WTC11 (cell line): ENCODE measurements around the gene ARHGEF39.

Source experiments
- ATF3 ChIP-seq: sonication (generic); formaldehyde crosslinking; conservative IDR thresholded peaks from 2 replicates; pipeline ENCODE4 v1.8.1; 2022; ENCODE audit warnings: mild to moderate bottlenecking, missing genetic modification reagents
- CBFB ChIP-seq: sonication (generic); formaldehyde crosslinking; IDR thresholded peaks from 2 replicates; pipeline ENCODE4 v1.8.1; 2022; ENCODE audit warnings: mild to moderate bottlenecking, low read depth, missing genetic modification reagents
- CTCF ChIP-seq: fragments of 200-600 bp; IDR thresholded peaks from 2 replicates; pipeline ENCODE4 v1.8.0; 2022; ENCODE audit warnings: antibody characterized with exemption
- ESRRA ChIP-seq: sonication (generic); formaldehyde crosslinking; IDR thresholded peaks from 2 replicates; pipeline ENCODE4 v1.8.1; 2022; ENCODE audit warnings: mild to moderate bottlenecking, missing genetic modification reagents, borderline replicate concordance
- MYBL2 ChIP-seq: sonication (generic); formaldehyde crosslinking; IDR thresholded peaks from 2 replicates; pipeline ENCODE4 v1.8.1; 2023; ENCODE audit warnings: mild to moderate bottlenecking, moderate library complexity, missing genetic modification reagents
- NR1H2 ChIP-seq: sonication (generic); formaldehyde crosslinking; IDR thresholded peaks from 2 replicates; pipeline ENCODE4 v1.9.0; 2021; ENCODE audit warnings: mild to moderate bottlenecking, moderate library complexity, missing genetic modification reagents
- NR3C1 ChIP-seq: sonication (generic); formaldehyde crosslinking; conservative IDR thresholded peaks from 2 replicates; pipeline ENCODE4 v1.8.1; 2023; ENCODE audit warnings: low read depth, mild to moderate bottlenecking, missing genetic modification reagents
- RELA ChIP-seq: sonication (generic); formaldehyde crosslinking; IDR thresholded peaks from 2 replicates; pipeline ENCODE4 v1.8.1; 2022; ENCODE audit warnings: missing genetic modification reagents, mild to moderate bottlenecking, borderline replicate concordance
- ZNF423 ChIP-seq: fragments of 250-450 bp; sonication (Bioruptor Pico); IDR thresholded peaks from 2 replicates; pipeline ENCODE4 v2.1.2; 2022; ENCODE audit warnings: mild to moderate bottlenecking, moderate library complexity
- TF ChIP-seq, protein P1 (sequence below): sonication (generic); formaldehyde crosslinking; IDR thresholded peaks from 2 replicates; pipeline ENCODE4 v1.8.1; 2023; ENCODE audit warnings: mild to moderate bottlenecking, missing genetic modification reagents
- TF ChIP-seq, protein P2 (sequence below): sonication (generic); formaldehyde crosslinking; IDR thresholded peaks from 2 replicates; pipeline ENCODE4 v1.8.1; 2023; ENCODE audit warnings: mild to moderate bottlenecking, missing genetic modification reagents, borderline replicate concordance

DNA sequence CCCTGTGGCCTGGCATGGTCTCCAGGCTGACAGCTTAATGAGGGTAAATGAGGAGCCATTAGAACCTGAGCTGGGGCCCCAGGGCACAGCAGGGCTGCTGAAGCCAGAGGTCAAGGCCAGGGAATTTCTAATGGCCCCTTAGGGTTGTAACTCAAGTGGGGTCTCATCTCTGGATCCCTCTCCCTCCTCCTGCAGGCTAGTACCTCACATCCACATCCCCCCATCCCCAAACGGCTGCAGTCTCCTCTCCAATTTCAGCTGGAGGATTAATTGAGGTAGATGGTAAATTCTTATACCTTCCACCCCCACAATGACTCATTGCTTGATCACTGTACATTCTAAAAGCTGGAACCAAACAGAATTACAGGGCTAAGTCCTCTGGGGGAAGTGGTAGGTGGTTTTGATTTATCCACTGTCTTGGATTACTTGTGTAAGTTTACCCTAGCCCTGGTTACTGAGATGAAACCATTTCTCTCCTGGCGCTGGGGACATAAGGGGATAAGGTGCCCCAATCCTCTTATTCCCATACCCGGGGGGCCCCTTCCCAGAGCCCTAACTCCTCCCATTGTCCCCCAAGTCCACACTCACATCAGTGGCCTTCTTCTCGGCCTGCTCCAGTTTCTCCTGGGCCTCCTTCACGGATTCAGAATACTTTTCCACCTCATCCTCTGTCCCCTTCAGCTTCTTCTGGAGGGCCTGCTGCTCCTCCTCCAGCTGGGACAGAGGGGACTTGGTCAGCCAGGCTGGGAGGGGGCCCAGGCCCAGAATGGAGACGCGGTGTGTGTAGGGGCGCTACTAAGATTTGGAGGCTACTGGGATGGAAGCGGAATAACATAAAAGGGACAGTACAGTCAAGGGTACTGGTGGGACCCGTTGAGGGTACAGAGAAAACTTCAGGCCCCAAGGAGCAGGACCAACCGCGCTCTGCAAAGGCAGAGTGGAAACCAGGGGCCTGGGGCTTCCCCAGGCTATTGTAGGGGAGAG is 23.9 kb upstream of the ARHGEF39 start:
- TF ChIP-seq NR3C1 (CRISPR knock-in tag) (no peak), CTCF (no peak), ATF3 (CRISPR knock-in tag) (no peak), RELA (CRISPR knock-in tag) (no peak), MYBL2 (CRISPR knock-in tag) (no peak), NR1H2 (CRISPR knock-in tag) (no peak), ZNF423 (no peak), ESRRA (no peak), CBFB (CRISPR knock-in tag) (no peak)
- TF ChIP-seq, protein P1, sequence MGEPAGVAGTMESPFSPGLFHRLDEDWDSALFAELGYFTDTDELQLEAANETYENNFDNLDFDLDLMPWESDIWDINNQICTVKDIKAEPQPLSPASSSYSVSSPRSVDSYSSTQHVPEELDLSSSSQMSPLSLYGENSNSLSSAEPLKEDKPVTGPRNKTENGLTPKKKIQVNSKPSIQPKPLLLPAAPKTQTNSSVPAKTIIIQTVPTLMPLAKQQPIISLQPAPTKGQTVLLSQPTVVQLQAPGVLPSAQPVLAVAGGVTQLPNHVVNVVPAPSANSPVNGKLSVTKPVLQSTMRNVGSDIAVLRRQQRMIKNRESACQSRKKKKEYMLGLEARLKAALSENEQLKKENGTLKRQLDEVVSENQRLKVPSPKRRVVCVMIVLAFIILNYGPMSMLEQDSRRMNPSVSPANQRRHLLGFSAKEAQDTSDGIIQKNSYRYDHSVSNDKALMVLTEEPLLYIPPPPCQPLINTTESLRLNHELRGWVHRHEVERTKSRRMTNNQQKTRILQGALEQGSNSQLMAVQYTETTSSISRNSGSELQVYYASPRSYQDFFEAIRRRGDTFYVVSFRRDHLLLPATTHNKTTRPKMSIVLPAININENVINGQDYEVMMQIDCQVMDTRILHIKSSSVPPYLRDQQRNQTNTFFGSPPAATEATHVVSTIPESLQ (CRISPR knock-in tag) = no peak
- TF ChIP-seq, protein P2, sequence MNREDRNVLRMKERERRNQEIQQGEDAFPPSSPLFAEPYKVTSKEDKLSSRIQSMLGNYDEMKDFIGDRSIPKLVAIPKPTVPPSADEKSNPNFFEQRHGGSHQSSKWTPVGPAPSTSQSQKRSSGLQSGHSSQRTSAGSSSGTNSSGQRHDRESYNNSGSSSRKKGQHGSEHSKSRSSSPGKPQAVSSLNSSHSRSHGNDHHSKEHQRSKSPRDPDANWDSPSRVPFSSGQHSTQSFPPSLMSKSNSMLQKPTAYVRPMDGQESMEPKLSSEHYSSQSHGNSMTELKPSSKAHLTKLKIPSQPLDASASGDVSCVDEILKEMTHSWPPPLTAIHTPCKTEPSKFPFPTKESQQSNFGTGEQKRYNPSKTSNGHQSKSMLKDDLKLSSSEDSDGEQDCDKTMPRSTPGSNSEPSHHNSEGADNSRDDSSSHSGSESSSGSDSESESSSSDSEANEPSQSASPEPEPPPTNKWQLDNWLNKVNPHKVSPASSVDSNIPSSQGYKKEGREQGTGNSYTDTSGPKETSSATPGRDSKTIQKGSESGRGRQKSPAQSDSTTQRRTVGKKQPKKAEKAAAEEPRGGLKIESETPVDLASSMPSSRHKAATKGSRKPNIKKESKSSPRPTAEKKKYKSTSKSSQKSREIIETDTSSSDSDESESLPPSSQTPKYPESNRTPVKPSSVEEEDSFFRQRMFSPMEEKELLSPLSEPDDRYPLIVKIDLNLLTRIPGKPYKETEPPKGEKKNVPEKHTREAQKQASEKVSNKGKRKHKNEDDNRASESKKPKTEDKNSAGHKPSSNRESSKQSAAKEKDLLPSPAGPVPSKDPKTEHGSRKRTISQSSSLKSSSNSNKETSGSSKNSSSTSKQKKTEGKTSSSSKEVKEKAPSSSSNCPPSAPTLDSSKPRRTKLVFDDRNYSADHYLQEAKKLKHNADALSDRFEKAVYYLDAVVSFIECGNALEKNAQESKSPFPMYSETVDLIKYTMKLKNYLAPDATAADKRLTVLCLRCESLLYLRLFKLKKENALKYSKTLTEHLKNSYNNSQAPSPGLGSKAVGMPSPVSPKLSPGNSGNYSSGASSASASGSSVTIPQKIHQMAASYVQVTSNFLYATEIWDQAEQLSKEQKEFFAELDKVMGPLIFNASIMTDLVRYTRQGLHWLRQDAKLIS = no peak
